Neural cell (in vitro differentiated cells): Measurements from ENCODE around the gene GCN1. TPM values are rescaled to one million over a fixed set of nuclear protein-coding genes. Genes with fewer than 3 reads are reported as not detected.

Experiments used
- H2AFZ ChIP-seq: fragments of 200-600, 300-800 bp; sonication (generic), shearing (Covaris generic); 2 replicates; pipeline ENCODE4 v1.6.0; 2014; ENCODE audit warnings: low read depth, mild to moderate bottlenecking, antibody characterized with exemption, low read length, moderate library complexity
- H3F3A ChIP-seq: fragments of 200-600 bp; shearing (Covaris generic); 2 replicates; pipeline ENCODE4 v1.6.1; 2016; ENCODE audit warnings: mild to moderate bottlenecking, moderate library complexity, mixed read lengths, antibody characterized with exemption, low read length; ENCODE audit not compliant: insufficient read depth, poor library complexity, severe bottlenecking
- H3K27ac ChIP-seq: fragments of 200-600, 300-800 bp; sonication (generic), shearing (Covaris generic); 2 replicates; pipeline ENCODE4 v1.5.1; 2014; ENCODE audit warnings: mild to moderate bottlenecking, low read length, moderate library complexity
- H3K27me3 ChIP-seq: fragments of 300-800, 200-600 bp; sonication (generic), shearing (Covaris generic); 2 replicates; pipeline ENCODE4 v1.6.0; 2014; ENCODE audit warnings: mild to moderate bottlenecking, low read depth, low read length, moderate library complexity; ENCODE audit not compliant: insufficient read depth
- H3K36me3 ChIP-seq: fragments of 300-800, 200-600 bp; sonication (generic), shearing (Covaris generic); 2 replicates; pipeline ENCODE4 v1.5.1; 2014; ENCODE audit warnings: mild to moderate bottlenecking, antibody characterized with exemption, low read length, moderate library complexity; ENCODE audit not compliant: insufficient read depth
- H3K4me2 ChIP-seq: fragments of 300-800, 200-600 bp; sonication (generic), shearing (Covaris generic); 2 replicates; pipeline ENCODE4 v1.6.0; 2014; ENCODE audit warnings: mild to moderate bottlenecking, low read length
- H3K4me3 ChIP-seq: fragments of 300-800, 200-600 bp; sonication (generic), shearing (Covaris generic); 2 replicates; pipeline ENCODE4 v1.5.1; 2014; ENCODE audit warnings: mild to moderate bottlenecking, low read length, moderate library complexity
- H3K79me2 ChIP-seq: fragments of 200-600 bp; shearing (Covaris generic); replicated peaks from 2 replicates; pipeline ENCODE4 v1.6.0; 2014; ENCODE audit warnings: mild to moderate bottlenecking, low read length, moderate library complexity; ENCODE audit not compliant: insufficient read depth
- H3K9ac ChIP-seq: fragments of 300-800, 200-600 bp; sonication (generic), shearing (Covaris generic); 2 replicates; pipeline ENCODE4 v1.6.1; 2016; ENCODE audit warnings: mild to moderate bottlenecking, low read length, mixed read lengths
- H3K9me2 ChIP-seq: fragments of 200-600 bp; shearing (Covaris generic); 2 replicates; pipeline ENCODE4 v1.6.1; 2016; ENCODE audit warnings: mild to moderate bottlenecking, low read length, mixed read lengths; ENCODE audit not compliant: insufficient read depth
- H3K9me3 ChIP-seq: fragments of 200-600, 300-800 bp; sonication (generic), shearing (Covaris generic); 2 replicates; pipeline ENCODE4 v1.6.1; 2016; ENCODE audit warnings: mild to moderate bottlenecking, mixed run types, low read length, moderate library complexity, mixed read lengths
- H4K20me1 ChIP-seq: fragments of 200-600 bp; shearing (Covaris generic); 2 replicates; pipeline ENCODE4 v1.6.1; 2016; ENCODE audit warnings: mild to moderate bottlenecking, mixed run types; ENCODE audit not compliant: insufficient read depth
- CTCF ChIP-seq: fragments of 450-650 bp; IDR thresholded peaks from 2 replicates; pipeline ENCODE4 v1.5.1; 2014; ENCODE audit warnings: antibody characterized with exemption, mild to moderate bottlenecking, moderate library complexity; ENCODE audit not compliant: poor library complexity, severe bottlenecking
- EP300 ChIP-seq: fragments of 450-650 bp; conservative IDR thresholded peaks from 2 replicates; pipeline ENCODE4 v1.6.1; 2014; ENCODE audit warnings: antibody characterized with exemption, mild to moderate bottlenecking, moderate library complexity; ENCODE audit not compliant: poor library complexity, severe bottlenecking
- EZH2 ChIP-seq: fragments of 200-600, 300-800 bp; shearing (Covaris generic), sonication (generic); IDR thresholded peaks from 2 replicates; pipeline ENCODE4 v1.6.1; 2014; ENCODE audit warnings: antibody characterized with exemption, low read length, borderline replicate concordance, mild to moderate bottlenecking; ENCODE audit not compliant: insufficient read depth, poor library complexity, severe bottlenecking
- MXI1 ChIP-seq: fragments of 450-650 bp; conservative IDR thresholded peaks from 2 replicates; pipeline ENCODE4 v1.6.1; 2014; ENCODE audit warnings: antibody characterized with exemption, mild to moderate bottlenecking; ENCODE audit not compliant: poor library complexity, severe bottlenecking
- POLR2AphosphoS5 ChIP-seq: IDR thresholded peaks from 2 replicates; pipeline ENCODE4 v1.6.1; 2012
- RAD21 ChIP-seq: fragments of 450-650 bp; conservative IDR thresholded peaks from 2 replicates; pipeline ENCODE4 v1.6.1; 2014; ENCODE audit warnings: antibody characterized with exemption, mild to moderate bottlenecking, moderate library complexity
- SMC3 ChIP-seq: fragments of 450-650 bp; conservative IDR thresholded peaks from 2 replicates; pipeline ENCODE4 v1.6.1; 2014; ENCODE audit warnings: antibody characterized with exemption, mild to moderate bottlenecking, moderate library complexity; ENCODE audit not compliant: poor library complexity
- TAF1 ChIP-seq: IDR thresholded peaks from 2 replicates; pipeline ENCODE4 v1.6.1; 2012; ENCODE audit warnings: low read depth
- polyA plus RNA-seq: library from polyadenylated mRNA; depleted of rRNA; stranded (reverse); fragments of >200 nt; gene quantifications from 2 replicates; pipeline ENCODE4 v1.2.3, GENCODE V29; 2014
- TF ChIP-seq, protein P1 (sequence below): IDR thresholded peaks from 2 replicates; pipeline ENCODE4 v1.6.1; 2012; ENCODE audit warnings: borderline replicate concordance

Gene GCN1
- polyA plus RNA-seq, 1 donor from 2014 or later, result 21.5 TPM

DNA sequence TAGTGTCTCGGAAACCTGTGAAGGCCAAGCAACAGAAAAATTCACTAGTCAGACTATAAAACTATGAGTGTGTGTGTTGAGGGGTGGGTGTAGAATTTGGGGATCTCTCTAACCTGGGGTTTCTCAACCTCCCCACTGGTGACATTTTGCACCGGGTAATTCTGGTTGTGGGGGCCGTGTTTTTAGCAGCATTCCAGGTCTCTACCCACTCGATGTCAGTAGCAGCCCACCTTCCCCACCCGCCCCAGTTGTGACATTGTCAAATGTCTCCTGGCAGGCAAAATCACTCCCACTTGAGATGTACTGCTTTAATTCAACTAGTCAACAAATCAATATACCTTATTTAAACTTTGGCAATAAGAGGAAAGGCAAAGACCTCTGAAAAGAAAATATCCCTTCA lies 4.1 kb downstream of the GCN1 start:
- no peaks in the 10 kb centered on the region for H3F3A ChIP-seq
- H3K27ac ChIP-seq, result no peak overlapping the region
- no peaks in the 10 kb centered on the region for H4K20me1 ChIP-seq
- H3K36me3 ChIP-seq, result no peaks in the 10 kb centered on the region
- H3K9me3 ChIP-seq, result no peaks in the 10 kb centered on the region
- no peak overlapping the region for H3K4me3 ChIP-seq
- TF ChIP-seq CTCF, result no peak
- no peak for TF ChIP-seq POLR2AphosphoS5
- TF ChIP-seq EP300, result no peak
- no peak for TF ChIP-seq TAF1
- no peak for TF ChIP-seq EZH2
- no peak for TF ChIP-seq SMC3
- no peak for TF ChIP-seq MXI1
- TF ChIP-seq RAD21, result no peak
- TF ChIP-seq, protein P1, sequence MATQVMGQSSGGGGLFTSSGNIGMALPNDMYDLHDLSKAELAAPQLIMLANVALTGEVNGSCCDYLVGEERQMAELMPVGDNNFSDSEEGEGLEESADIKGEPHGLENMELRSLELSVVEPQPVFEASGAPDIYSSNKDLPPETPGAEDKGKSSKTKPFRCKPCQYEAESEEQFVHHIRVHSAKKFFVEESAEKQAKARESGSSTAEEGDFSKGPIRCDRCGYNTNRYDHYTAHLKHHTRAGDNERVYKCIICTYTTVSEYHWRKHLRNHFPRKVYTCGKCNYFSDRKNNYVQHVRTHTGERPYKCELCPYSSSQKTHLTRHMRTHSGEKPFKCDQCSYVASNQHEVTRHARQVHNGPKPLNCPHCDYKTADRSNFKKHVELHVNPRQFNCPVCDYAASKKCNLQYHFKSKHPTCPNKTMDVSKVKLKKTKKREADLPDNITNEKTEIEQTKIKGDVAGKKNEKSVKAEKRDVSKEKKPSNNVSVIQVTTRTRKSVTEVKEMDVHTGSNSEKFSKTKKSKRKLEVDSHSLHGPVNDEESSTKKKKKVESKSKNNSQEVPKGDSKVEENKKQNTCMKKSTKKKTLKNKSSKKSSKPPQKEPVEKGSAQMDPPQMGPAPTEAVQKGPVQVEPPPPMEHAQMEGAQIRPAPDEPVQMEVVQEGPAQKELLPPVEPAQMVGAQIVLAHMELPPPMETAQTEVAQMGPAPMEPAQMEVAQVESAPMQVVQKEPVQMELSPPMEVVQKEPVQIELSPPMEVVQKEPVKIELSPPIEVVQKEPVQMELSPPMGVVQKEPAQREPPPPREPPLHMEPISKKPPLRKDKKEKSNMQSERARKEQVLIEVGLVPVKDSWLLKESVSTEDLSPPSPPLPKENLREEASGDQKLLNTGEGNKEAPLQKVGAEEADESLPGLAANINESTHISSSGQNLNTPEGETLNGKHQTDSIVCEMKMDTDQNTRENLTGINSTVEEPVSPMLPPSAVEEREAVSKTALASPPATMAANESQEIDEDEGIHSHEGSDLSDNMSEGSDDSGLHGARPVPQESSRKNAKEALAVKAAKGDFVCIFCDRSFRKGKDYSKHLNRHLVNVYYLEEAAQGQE, result no peak
- no peak overlapping the region for H3K9ac ChIP-seq
- H3K79me2 ChIP-seq, result peaks cover 18% of the 10 kb centered on the region
- no peak overlapping the region for H3K4me2 ChIP-seq
- no peak overlapping the region for H2AFZ ChIP-seq
- H3K27me3 ChIP-seq, result no peaks in the 10 kb centered on the region
- H3K9me2 ChIP-seq, result no peaks in the 10 kb centered on the region

GRCh38 chr12:120186654-120187053 lies 7.9 kb downstream of the GCN1 start:
- no peaks in the 10 kb centered on the region for H3F3A ChIP-seq
- no peaks in the 10 kb centered on the region for H3K9me2 ChIP-seq
- TF ChIP-seq MXI1, result no peak
- TF ChIP-seq SMC3, result no peak
- TF ChIP-seq, protein P1, result no peak
- TF ChIP-seq POLR2AphosphoS5, result no peak
- TF ChIP-seq EZH2, result no peak
- no peak for TF ChIP-seq TAF1
- no peak for TF ChIP-seq CTCF
- TF ChIP-seq RAD21, result no peak
- H3K4me2 ChIP-seq, result no peak overlapping the region
- no peak overlapping the region for H2AFZ ChIP-seq
- H3K27ac ChIP-seq, result no peak overlapping the region
- H3K36me3 ChIP-seq, result no peaks in the 10 kb centered on the region
- H3K27me3 ChIP-seq, result no peaks in the 10 kb centered on the region
- H3K9me3 ChIP-seq, result no peaks in the 10 kb centered on the region
- no peaks in the 10 kb centered on the region for H4K20me1 ChIP-seq
- H3K9ac ChIP-seq, result no peak overlapping the region
- H3K79me2 ChIP-seq, result no peaks in the 10 kb centered on the region
- no peak overlapping the region for H3K4me3 ChIP-seq
